Measurements from ENCODE around the gene EFCAB12. TPM values are rescaled to one million over a fixed set of nuclear protein-coding genes. Genes with fewer than 3 reads are reported as not detected.

The EFCAB12 gene
- 0.03 TPM in 1 of 2 replicates, not detected in the other for total RNA-seq (2014; rRNA removed; shearing (Covaris generic))

GRCh38 chr3:129428376-129429079 is at the start of gene EFCAB12:
Gene EFCAB12, minus strand, starts transcription at chr3:129428636. Its CDS starts 148 bp downstream, at chr3:129428488.
- peak; percentile 74 to 87 for DNase-seq (ENCODE audit: low read depth in 1 of 2, low spot score in 2 of 2)
- no peaks in the 10 kb centered on the region for H3K27me3 ChIP-seq (replicated peaks)
- peaks cover 13% of the 10 kb centered on the region for H3K4me1 ChIP-seq (replicated peaks)
- H3K9me3 ChIP-seq (replicated peaks) = no peaks in the 10 kb centered on the region
- peaks cover 37% of the 10 kb centered on the region for H3K36me3 ChIP-seq
- peak within 1 kb of the TSS; percentile 13 for H3K4me3 ChIP-seq
- H3K27ac ChIP-seq = no peak within 1 kb of the TSS

GRCh38 chr3:129476586-129476985 is 48.1 kb upstream of the EFCAB12 start:
- DNase-seq (ENCODE audit: low read depth in 1 of 2, low spot score in 2 of 2) = no peak
- peaks cover 18% of the 10 kb centered on the region for H3K36me3 ChIP-seq
- H3K4me1 ChIP-seq (replicated peaks) = peaks cover 18% of the 10 kb centered on the region
- no peaks in the 10 kb centered on the region for H3K9me3 ChIP-seq (replicated peaks)
- H3K4me3 ChIP-seq = no peak overlapping the region
- H3K27ac ChIP-seq = no peak overlapping the region
- H3K27me3 ChIP-seq (replicated peaks) = no peaks in the 10 kb centered on the region

- H3K9me3 ChIP-seq (replicated peaks) = no peaks in the 10 kb centered on the region
- no peaks in the 10 kb centered on the region for H3K27me3 ChIP-seq (replicated peaks)
- H3K27ac ChIP-seq = no peak overlapping the region
- no peak for DNase-seq (ENCODE audit: low read depth in 1 of 2, low spot score in 2 of 2)
- peaks cover 18% of the 10 kb centered on the region for H3K36me3 ChIP-seq
- peaks cover 18% of the 10 kb centered on the region for H3K4me1 ChIP-seq (replicated peaks)
- no peak overlapping the region for H3K4me3 ChIP-seq
Measured at GRCh38 chr3:129475863-129476262, 47.4 kb upstream of the EFCAB12 start.

GRCh38 chr3:129474984-129475804 is 46.8 kb upstream of the EFCAB12 start:
- Histone ChIP-seq H3K36me3 (peaks cover 16% of the 10 kb centered on the region), H3K4me1 (replicated peaks) (peaks cover 18% of the 10 kb centered on the region), H3K27ac (no peak overlapping the region), H3K9me3 (replicated peaks) (no peaks in the 10 kb centered on the region), H3K4me3 (no peak overlapping the region), H3K27me3 (replicated peaks) (no peaks in the 10 kb centered on the region)
- DNase-seq (ENCODE audit: low read depth in 1 of 2, low spot score in 2 of 2) = no peak

DNA sequence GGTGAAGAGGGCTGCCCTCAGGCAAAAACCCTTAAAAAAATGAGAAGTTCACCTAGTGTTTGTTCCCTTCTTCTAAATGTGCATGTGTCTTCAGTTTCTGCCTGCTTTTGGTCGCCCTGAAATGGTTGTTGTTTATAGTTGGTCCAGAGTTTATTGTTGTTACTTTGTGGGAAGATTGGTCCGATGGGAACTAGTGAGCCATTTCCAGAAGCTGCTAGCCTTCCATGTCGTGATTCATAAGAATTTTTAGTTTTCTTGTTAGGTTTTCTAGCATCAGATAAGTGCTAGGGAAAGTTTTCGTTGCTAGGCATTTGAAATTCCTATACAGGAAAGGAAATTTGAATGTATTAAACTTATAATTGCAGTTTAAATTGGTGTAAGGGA is 45.3 kb upstream of the EFCAB12 start:
- DNase-seq (ENCODE audit: low read depth in 1 of 2, low spot score in 2 of 2) = peak in 1 of 2 experiments; percentile 11
- Histone ChIP-seq H3K36me3 (peaks cover 16% of the 10 kb centered on the region), H3K27me3 (replicated peaks) (no peaks in the 10 kb centered on the region), H3K4me3 (no peak overlapping the region), H3K9me3 (replicated peaks) (no peaks in the 10 kb centered on the region), H3K4me1 (replicated peaks) (peaks cover 18% of the 10 kb centered on the region), H3K27ac (peak overlapping the region; percentile 15; the same call in 1 of the 2 replicates)

DNA sequence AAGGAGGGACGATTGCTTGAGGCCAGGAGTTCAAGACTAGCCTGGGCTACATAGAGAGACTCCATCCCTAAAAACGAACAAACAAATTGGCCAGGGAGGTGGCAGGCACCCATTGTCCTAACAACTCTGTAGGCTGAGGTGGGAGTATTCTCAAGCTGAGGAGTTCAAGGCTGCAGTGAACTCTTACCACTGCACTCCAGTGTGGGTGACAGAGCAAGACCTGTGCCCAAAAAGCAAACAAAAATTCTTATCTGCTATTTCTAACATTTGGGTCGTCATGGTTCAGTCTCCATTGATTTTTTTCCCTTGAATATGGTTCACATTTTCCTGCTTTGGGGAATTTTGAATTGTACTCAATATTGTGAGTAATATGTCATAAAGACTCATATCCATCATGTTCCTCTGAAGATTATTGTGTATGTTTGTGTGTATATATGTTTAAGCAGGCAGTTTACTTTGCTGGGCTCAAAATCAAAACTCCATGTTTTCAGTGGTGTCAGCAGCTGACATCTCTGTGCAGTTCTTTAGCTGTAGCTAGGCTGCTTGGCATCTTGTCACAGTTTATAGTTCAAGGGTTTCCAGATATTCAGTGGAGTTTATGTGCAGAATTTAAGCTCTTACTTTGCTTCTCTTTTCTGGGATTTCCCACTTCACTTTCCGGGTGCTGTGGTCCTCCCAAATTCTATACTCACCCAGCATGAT is 44.8 kb upstream of the EFCAB12 start:
- DNase-seq (ENCODE audit: low read depth in 1 of 2, low spot score in 2 of 2) = no peak
- no peaks in the 10 kb centered on the region for H3K9me3 ChIP-seq (replicated peaks)
- H3K27ac ChIP-seq = peak overlapping the region; percentile 15; the same call in 1 of the 2 replicates
- no peak overlapping the region for H3K4me3 ChIP-seq
- no peaks in the 10 kb centered on the region for H3K27me3 ChIP-seq (replicated peaks)
- H3K36me3 ChIP-seq = peaks cover 13% of the 10 kb centered on the region
- peaks cover 18% of the 10 kb centered on the region for H3K4me1 ChIP-seq (replicated peaks)

DNA sequence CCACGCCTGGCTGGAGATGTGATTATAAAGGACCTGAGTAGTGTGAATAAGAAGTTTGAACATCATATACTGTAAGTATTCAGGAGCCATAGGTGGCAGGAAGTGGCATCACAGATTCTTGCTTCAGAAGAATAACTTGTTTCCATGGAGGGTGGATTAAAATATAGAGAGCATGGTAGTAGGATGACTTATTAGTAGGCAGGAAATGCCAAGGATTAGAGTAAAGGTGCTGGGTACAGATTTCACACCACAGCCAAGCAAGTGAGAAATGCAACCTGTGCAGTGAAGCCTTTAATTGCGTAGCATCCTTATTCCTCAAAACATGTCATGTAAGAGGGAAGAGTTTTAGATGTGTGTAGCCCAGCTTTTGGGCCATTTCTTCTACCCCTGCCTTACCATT is 42.4 kb upstream of the EFCAB12 start:
- Histone ChIP-seq H3K36me3 (peaks cover 4% of the 10 kb centered on the region; the same call in 1 of the 2 replicates), H3K4me1 (replicated peaks) (peaks cover 18% of the 10 kb centered on the region), H3K27ac (no peak overlapping the region), H3K27me3 (replicated peaks) (no peaks in the 10 kb centered on the region), H3K4me3 (no peak overlapping the region), H3K9me3 (replicated peaks) (no peaks in the 10 kb centered on the region)
- DNase-seq (ENCODE audit: low read depth in 1 of 2, low spot score in 2 of 2) = no peak

DNA sequence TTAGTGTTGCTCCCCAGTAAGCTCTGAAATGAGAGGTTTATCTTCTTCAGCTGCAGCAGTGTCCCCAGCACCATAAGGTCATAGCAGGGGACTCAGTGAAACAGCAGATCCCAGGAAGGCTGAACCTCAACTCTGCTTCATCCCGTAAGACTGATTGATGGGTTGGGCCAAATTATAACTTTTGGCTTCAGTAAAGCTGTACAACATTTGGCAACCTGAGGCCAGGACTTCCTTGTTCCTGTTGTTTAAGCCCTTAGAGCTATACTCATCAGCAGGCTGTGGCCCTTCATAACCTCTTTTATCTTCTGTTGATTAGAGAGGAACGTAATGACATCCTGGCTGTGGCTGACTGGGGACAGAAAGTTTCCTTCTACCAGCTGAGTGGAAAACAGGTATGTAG is 40.6 kb upstream of the EFCAB12 start:
- Histone ChIP-seq H3K4me3 (no peak overlapping the region), H3K27ac (no peak overlapping the region), H3K36me3 (peaks cover 5% of the 10 kb centered on the region), H3K27me3 (replicated peaks) (no peaks in the 10 kb centered on the region), H3K4me1 (replicated peaks) (peaks cover 8% of the 10 kb centered on the region), H3K9me3 (replicated peaks) (no peaks in the 10 kb centered on the region)
- no peak for DNase-seq (ENCODE audit: low read depth in 1 of 2, low spot score in 2 of 2)

DNA sequence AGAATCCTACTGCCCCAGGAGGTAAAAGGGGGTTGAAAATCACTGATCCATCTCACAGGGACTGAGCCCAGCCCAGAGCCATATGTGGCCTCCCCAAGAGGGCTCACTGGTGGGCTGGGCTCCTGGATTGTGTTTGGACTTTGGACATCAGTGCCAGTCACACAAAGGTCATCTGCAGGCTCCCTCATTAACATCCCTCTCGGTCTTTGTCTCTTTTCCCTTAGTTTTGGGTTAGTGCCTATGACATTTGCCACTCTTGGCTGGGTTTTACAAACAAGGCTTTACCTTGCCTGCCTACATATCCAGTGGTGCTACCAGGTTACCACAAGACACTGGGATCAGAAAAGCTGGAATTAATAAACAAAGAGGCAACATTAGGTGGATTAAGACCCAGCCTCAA is 39.5 kb upstream of the EFCAB12 start:
- peaks cover 14% of the 10 kb centered on the region for H3K36me3 ChIP-seq
- no peaks in the 10 kb centered on the region for H3K27me3 ChIP-seq (replicated peaks)
- H3K9me3 ChIP-seq (replicated peaks) = no peaks in the 10 kb centered on the region
- no peak overlapping the region for H3K27ac ChIP-seq
- no peak for DNase-seq (ENCODE audit: low read depth in 1 of 2, low spot score in 2 of 2)
- no peak overlapping the region for H3K4me3 ChIP-seq
- no peaks in the 10 kb centered on the region for H3K4me1 ChIP-seq (replicated peaks)

DNA sequence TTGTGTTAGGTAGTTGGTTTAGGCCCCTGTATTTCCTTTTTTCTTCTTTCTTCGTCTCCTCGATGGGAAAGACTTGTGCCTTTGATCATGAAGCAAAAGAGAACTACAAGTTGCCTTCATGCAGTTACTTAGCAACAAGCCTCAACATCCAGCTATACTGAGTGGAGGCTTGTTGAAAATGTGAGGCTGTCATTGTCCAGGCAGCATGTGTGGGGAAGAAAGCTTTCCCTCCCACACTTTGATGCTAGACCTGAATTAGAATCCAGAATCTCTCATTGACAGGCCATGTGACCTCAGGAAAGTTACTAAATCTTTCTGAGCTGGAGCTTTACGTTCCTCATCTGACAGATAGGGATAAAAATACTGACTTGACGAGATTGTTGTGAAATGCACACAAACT is 35.3 kb upstream of the EFCAB12 start:
- H3K9me3 ChIP-seq (replicated peaks) = no peaks in the 10 kb centered on the region

GRCh38 chr3:129463094-129463493 is 34.7 kb upstream of the EFCAB12 start:
- Histone ChIP-seq H3K4me1 (replicated peaks) (peaks cover 25% of the 10 kb centered on the region), H3K9me3 (replicated peaks) (no peaks in the 10 kb centered on the region), H3K27me3 (replicated peaks) (no peaks in the 10 kb centered on the region), H3K4me3 (no peak overlapping the region), H3K27ac (no peak overlapping the region), H3K36me3 (peaks cover 13% of the 10 kb centered on the region)
- no peak for DNase-seq (ENCODE audit: low read depth in 1 of 2, low spot score in 2 of 2)

More for the DNA sequence above, 35.3 kb upstream of the EFCAB12 start:
- Histone ChIP-seq H3K27me3 (replicated peaks) (no peaks in the 10 kb centered on the region), H3K4me1 (replicated peaks) (peaks cover 25% of the 10 kb centered on the region), H3K4me3 (no peak overlapping the region), H3K36me3 (peaks cover 13% of the 10 kb centered on the region), H3K27ac (no peak overlapping the region)
- no peak for DNase-seq (ENCODE audit: low read depth in 1 of 2, low spot score in 2 of 2)

DNA sequence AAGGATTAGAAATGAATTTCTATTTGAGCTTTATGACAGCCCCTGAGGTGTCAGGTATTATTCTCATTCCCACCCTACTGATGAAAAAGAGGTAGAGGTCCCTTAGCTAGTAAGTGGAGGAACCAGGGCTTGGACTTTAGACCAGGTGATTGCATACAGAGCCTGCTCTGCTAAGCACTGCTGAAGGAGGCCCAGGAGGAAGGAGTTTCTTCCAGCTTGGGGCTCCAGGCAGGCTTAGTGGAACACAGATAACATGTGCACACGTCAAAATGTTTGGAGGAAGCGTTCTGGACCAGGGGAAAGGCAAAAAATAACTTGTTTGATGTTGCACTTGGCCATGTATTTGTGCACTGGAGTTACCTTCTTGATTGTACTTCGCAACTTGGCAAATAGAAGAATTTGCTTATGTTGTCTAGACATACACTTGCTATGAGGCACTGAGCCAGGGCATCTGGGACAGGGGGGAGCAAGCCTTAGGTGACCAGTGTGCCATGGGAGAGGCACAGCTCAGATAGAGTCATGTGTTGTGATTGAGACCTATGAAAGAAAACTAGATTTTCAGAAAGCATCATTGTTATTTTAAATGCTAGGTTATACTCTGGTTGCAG is 34.0 kb upstream of the EFCAB12 start:
- no peak for DNase-seq (ENCODE audit: low read depth in 1 of 2, low spot score in 2 of 2)
- peak overlapping the region; percentile 96 for H3K27ac ChIP-seq
- H3K9me3 ChIP-seq (replicated peaks) = no peaks in the 10 kb centered on the region
- no peak overlapping the region for H3K4me3 ChIP-seq
- peaks cover 25% of the 10 kb centered on the region for H3K4me1 ChIP-seq (replicated peaks)
- H3K27me3 ChIP-seq (replicated peaks) = no peaks in the 10 kb centered on the region
- H3K36me3 ChIP-seq = peaks cover 13% of the 10 kb centered on the region

DNA sequence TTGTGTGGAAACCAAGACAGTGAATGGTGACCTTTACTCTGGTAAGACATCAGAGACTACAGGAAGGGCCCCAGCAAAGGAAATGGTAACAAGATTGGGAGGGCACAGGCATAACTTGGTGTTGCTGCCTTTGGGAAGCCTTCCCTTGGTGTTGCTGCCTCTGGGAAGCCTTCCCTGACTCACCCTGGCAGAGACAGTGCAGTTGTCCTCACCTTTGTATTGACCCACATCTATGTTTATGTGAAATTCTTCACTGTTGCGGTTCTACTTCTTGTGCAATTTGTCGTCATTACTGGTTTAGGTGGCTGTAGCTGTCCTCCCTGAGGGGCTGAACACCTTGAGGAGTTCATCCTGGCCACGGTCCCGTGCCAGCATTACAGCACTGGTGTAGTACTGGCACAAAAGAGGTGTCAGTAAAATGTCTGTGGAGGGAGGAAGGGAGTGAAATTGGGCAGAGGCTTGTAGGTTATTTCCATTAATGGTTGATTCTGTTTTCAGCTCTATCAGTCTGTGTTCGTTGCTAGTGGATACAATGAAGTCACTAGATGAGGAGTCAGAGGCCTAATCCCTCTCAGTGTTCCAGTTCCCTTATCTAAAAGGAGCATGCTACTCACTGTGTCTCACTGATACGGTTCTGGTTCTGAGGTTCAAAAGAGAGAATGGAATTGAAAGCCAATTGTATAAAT is 33.2 kb upstream of the EFCAB12 start:
- Histone ChIP-seq H3K4me3 (no peak overlapping the region), H3K9me3 (replicated peaks) (no peaks in the 10 kb centered on the region), H3K27ac (peak overlapping the region; percentile 96), H3K36me3 (peaks cover 17% of the 10 kb centered on the region), H3K4me1 (replicated peaks) (peaks cover 25% of the 10 kb centered on the region), H3K27me3 (replicated peaks) (no peaks in the 10 kb centered on the region)
- peak; percentile 57 to 81 for DNase-seq (ENCODE audit: low read depth in 1 of 2, low spot score in 2 of 2)
